IMR-90 (cell line): Measurements from ENCODE around the gene ATP5PD. TPM values are rescaled to one million over a fixed set of nuclear protein-coding genes. Genes with fewer than 3 reads are reported as not detected.
A peak's percentile ranks its signal among the peaks of the same experiment; 100 is the strongest.

ENCODE experiments used
- ATAC-seq: fragments of 200-7000 bp; cut with Tn5 transposase; 2 replicates; pipeline ENCODE4 v1.9.1; 2020; ENCODE audit warnings: low read depth, mild to moderate bottlenecking, moderate library complexity
- BruUV-seq: library from RNA; stranded (reverse); fragments of 400-500 nt; replicated peaks from 2 replicates; lab custom pipeline; 2021; lab: Mats Ljungman, UMichigan
- CTCF ChIA-PET: fragments of 300-600 bp; formaldehyde crosslinking; extraction: SDS; loops from one replicate; lab custom pipeline; 2021; ENCODE audit warnings: antibody characterized with exemption; lab: Yijun Ruan, JAX
- POLR2A ChIA-PET: fragments of 300-600 bp; sonication (Branson Sonifier 250); formaldehyde crosslinking; loops from one replicate; lab custom pipeline; 2022; ENCODE audit warnings: antibody characterized with exemption; ENCODE audit not compliant: unreplicated experiment; lab: Charles Lee
- DNase-seq: peaks from one replicate; pipeline ENCODE4 v3.0.0; 2013
- H2AFZ ChIP-seq: replicated peaks from 2 replicates; pipeline ENCODE3; 2013; ENCODE audit warnings: low read length, mild to moderate bottlenecking; ENCODE audit not compliant: poor library complexity
- H2AK5ac ChIP-seq: 2 replicates; pipeline ENCODE4 v1.6.1; 2013; ENCODE audit warnings: low read depth, low read length, inconsistent platforms
- H2AK9ac ChIP-seq: replicated peaks from 2 replicates; pipeline ENCODE3; 2013; ENCODE audit warnings: mild to moderate bottlenecking, low read depth, low read length, moderate library complexity; ENCODE audit not compliant: poor library complexity
- H2BK120ac ChIP-seq: 2 replicates; pipeline ENCODE4 v1.6.1; 2013; ENCODE audit warnings: low read depth, low read length, inconsistent platforms
- H2BK15ac ChIP-seq: 3 replicates; pipeline ENCODE4 v1.6.1; 2013; ENCODE audit warnings: low read depth, low read length, inconsistent platforms
- H2BK20ac ChIP-seq: 2 replicates; pipeline ENCODE4 v1.6.1; 2013; ENCODE audit warnings: low read depth, mild to moderate bottlenecking, inconsistent platforms, low read length, moderate library complexity
- H2BK5ac ChIP-seq: 2 replicates; pipeline ENCODE4 v1.6.1; 2013; ENCODE audit warnings: mild to moderate bottlenecking, low read depth, low read length, inconsistent platforms; ENCODE audit not compliant: poor library complexity, severe bottlenecking
- H3K14ac ChIP-seq: replicated peaks from 2 replicates; pipeline ENCODE4 v1.6.1; 2013; ENCODE audit warnings: low read depth, low read length, inconsistent platforms
- H3K18ac ChIP-seq: 2 replicates; pipeline ENCODE4 v1.6.1; 2013; ENCODE audit warnings: low read depth, low read length, control low read depth
- H3K23ac ChIP-seq: 2 replicates; pipeline ENCODE4 v1.6.1; 2013; ENCODE audit warnings: low read depth, low read length, inconsistent platforms
- H3K27ac ChIP-seq: 2 replicates; pipeline ENCODE4 v1.5.1; 2013; ENCODE audit warnings: mild to moderate bottlenecking, control low read depth, low read length; ENCODE audit not compliant: insufficient read depth
- H3K27me3 ChIP-seq: 2 replicates; pipeline ENCODE4 v1.6.1; 2013; ENCODE audit warnings: low read length; ENCODE audit not compliant: control insufficient read depth, insufficient read depth
- H3K36me3 ChIP-seq: 2 replicates; pipeline ENCODE4 v1.6.1; 2013; ENCODE audit warnings: low read length, mixed read lengths; ENCODE audit not compliant: control insufficient read depth, insufficient read depth
- H3K4ac ChIP-seq: 2 replicates; pipeline ENCODE4 v1.6.1; 2013; ENCODE audit warnings: low read depth, low read length, inconsistent platforms
- H3K4me1 ChIP-seq: 2 replicates; pipeline ENCODE4 v1.6.1; 2013; ENCODE audit warnings: low read length, mixed read lengths; ENCODE audit not compliant: control insufficient read depth, insufficient read depth
- H3K4me2 ChIP-seq: 2 replicates; pipeline ENCODE4 v1.6.1; 2013; ENCODE audit warnings: low read depth, mild to moderate bottlenecking, control low read depth, low read length, moderate library complexity
- H3K4me3 ChIP-seq: 2 replicates; pipeline ENCODE4 v1.5.1; 2013; ENCODE audit warnings: low read depth, mild to moderate bottlenecking, control low read depth, low read length, moderate library complexity; ENCODE audit not compliant: insufficient read depth
- H3K56ac ChIP-seq: 2 replicates; pipeline ENCODE4 v1.6.1; 2013; ENCODE audit warnings: low read length, inconsistent platforms; ENCODE audit not compliant: insufficient read depth; ENCODE audit errors: extremely low read depth
- H3K79me1 ChIP-seq, 2 experiments: 2 replicates each; pipeline ENCODE4 v1.6.1; 2013; ENCODE audit warnings: low read length in 2 of 2, inconsistent platforms in 1 of 2, low read depth in 1 of 2
- H3K9ac ChIP-seq: 2 replicates; pipeline ENCODE4 v1.6.1; 2013; ENCODE audit warnings: low read depth, low read length, control low read depth
- H3K9me1 ChIP-seq: 2 replicates; pipeline ENCODE4 v1.6.1; 2013; ENCODE audit warnings: low read length, inconsistent platforms; ENCODE audit not compliant: insufficient read depth
- H3K9me3 ChIP-seq: 2 replicates; pipeline ENCODE4 v1.6.1; 2013; ENCODE audit warnings: low read length; ENCODE audit not compliant: control insufficient read depth, insufficient read depth
- H4K20me1 ChIP-seq: 2 replicates; pipeline ENCODE4 v1.6.1; 2013; ENCODE audit warnings: low read length, inconsistent platforms; ENCODE audit not compliant: insufficient read depth
- H4K5ac ChIP-seq: 2 replicates; pipeline ENCODE4 v1.6.1; 2013; ENCODE audit warnings: mild to moderate bottlenecking, low read depth, low read length, control low read depth
- H4K8ac ChIP-seq, 2 experiments: 2 replicates each; pipeline ENCODE4 v1.6.1; 2013; ENCODE audit warnings: low read depth in 2 of 2, low read length in 2 of 2, control low read depth in 1 of 2, inconsistent platforms in 1 of 2
- H4K91ac ChIP-seq: 2 replicates; pipeline ENCODE4 v1.6.1; 2013; ENCODE audit warnings: low read depth, low read length, inconsistent platforms; ENCODE audit not compliant: insufficient read depth
- CHD1 ChIP-seq: IDR thresholded peaks from 2 replicates; pipeline ENCODE4 v1.6.1; 2012; ENCODE audit warnings: low read depth, low read length, improper control_type of control experiment
- CTCF ChIP-seq: conservative IDR thresholded peaks from 2 replicates; pipeline ENCODE4 v1.5.1; 2012; ENCODE audit warnings: mild to moderate bottlenecking, low read depth, low read length, improper control_type of control experiment
- WGBS, 2 experiments: methylation state at CpG; one replicate each; pipeline versions ENCODE4 v1.1.5 to v1.1.7; 2013; ENCODE audit warnings: missing lambda C conversion rate in 2 of 2; ENCODE audit not compliant: insufficient read length in 1 of 2; ENCODE audit errors: extremely low coverage in 2 of 2; 5-methylcytosine and 5-hydroxymethylcytosine counted together
- dilution Hi-C: fragments of 300-500 bp; cut with HindIII; formaldehyde crosslinking; loops from one replicate; pipeline ENCODE4 v1.14.3; 2018; ENCODE audit warnings: low sequenced_read_pairs; ENCODE audit not compliant: unreplicated experiment
- in situ Hi-C: fragments of 300-500 bp; cut with MboI; formaldehyde crosslinking; loops from 3 replicates; pipeline ENCODE4 v1.14.3; 2019; ENCODE audit warnings: low sequenced_read_pairs, inconsistent platforms, mixed read lengths
- intact Hi-C: fragments of 100-400 bp; cut with micrococcal nuclease; formaldehyde crosslinking; loops from 2 replicates; pipeline ENCODE4 v1.10.0; 2022
- polyA plus RNA-seq, 3 experiments: library from polyadenylated mRNA; depleted of rRNA; stranded (reverse); fragments of >200 nt; gene quantifications; 2 replicates each; pipeline ENCODE4 v1.2.3, GENCODE V29; 2012; ENCODE audit warnings: low replicate concordance in 1 of 3
- total RNA-seq: library from RNA; depleted of rRNA; stranded (reverse); fragments of >200 nt; gene quantifications from 2 replicates; pipeline ENCODE4 v1.2.3, GENCODE V29; 2012

ATP5PD gene
- total and polyA plus RNA-seq, 2 of the 4 experiments (the other 2 are of a cell fraction) = 373 to 425 TPM

GRCh38 chr17:75093548-75094158, 46.9 kb upstream of the ATP5PD start (continued):
- no peak for TF ChIP-seq CTCF

GRCh38 chr17:75091855-75092327, 45.1 kb upstream of the ATP5PD start:
- Histone ChIP-seq H3K14ac (no peak overlapping the region), H3K4me1 (peaks cover 28% of the 10 kb centered on the region), H3K9me3 (no peaks in the 10 kb centered on the region), H4K5ac (no peak overlapping the region), H2BK120ac (no peak overlapping the region), H3K27ac (no peak overlapping the region), H2BK5ac (no peak overlapping the region), H3K4me2 (no peak overlapping the region), H3K23ac (0 out of 2 replicates have a peak overlapping the region, but pooled peaks have one; percentile 2), H3K4me3 (no peak overlapping the region), H3K36me3 (no peaks in the 10 kb centered on the region), H3K9me1 (peaks cover 22% of the 10 kb centered on the region), H2BK15ac (no peak overlapping the region), H3K4ac (0 out of 2 replicates have a peak overlapping the region, but pooled peaks have one; percentile 24), H3K79me1 (peaks cover 0 to 34% of the 10 kb centered on the region in 2 experiments; a peak in 3 of 4 replicates), H3K9ac (no peak overlapping the region), H2BK20ac (no peak overlapping the region), H3K18ac (no peak overlapping the region), H2AK5ac (peak overlapping the region; percentile 20), H4K20me1 (no peaks in the 10 kb centered on the region; the same call in 1 of the 2 replicates), H4K8ac (no peak overlapping the region), H2AK9ac (no peak overlapping the region), H3K27me3 (no peaks in the 10 kb centered on the region), H2AFZ (peak overlapping the region; percentile 8), H3K56ac (no peak overlapping the region), H4K91ac (no peak overlapping the region)
- dilution Hi-C loops = no loop called here
- in situ Hi-C loops = no loop called here
- ATAC-seq (no peak), DNase-seq (no peak)
- intact Hi-C loops = no loop called here
- CTCF ChIA-PET = no interaction called here
- no TSS peak for BruUV-seq
- POLR2A ChIA-PET = no interaction called here
- TF ChIP-seq CHD1 = no peak
- TF ChIP-seq CTCF = no peak
- 88% methylated on average over 4 of the region's 10 CpGs; no CpG with 5 or more reads in 1 of the 2 experiments for WGBS, 2 experiments
